B cell (primary cell): ENCODE measurements around the gene ASCL2. TPM values are rescaled to one million over a fixed set of nuclear protein-coding genes. Genes with fewer than 3 reads are reported as not detected.

Experiments used
- ATAC-seq: fragments of 200-7000 bp; cut with Tn5 transposase; one replicate; pipeline ENCODE4 v1.10.0; 2021; ENCODE audit warnings: low read depth, mild to moderate bottlenecking, moderate number of reproducible peaks, moderate library complexity
- CTCF ChIA-PET: fragments of 350-600 bp; sonication (Branson Sonifier 250); formaldehyde crosslinking; loops from one replicate; lab custom pipeline; 2021; ENCODE audit warnings: antibody characterized with exemption, inconsistent platforms; lab: Charles Lee
- POLR2A ChIA-PET: fragments of 350-600 bp; sonication (Branson Sonifier 250); formaldehyde crosslinking; loops from one replicate; lab custom pipeline; 2021; ENCODE audit warnings: antibody characterized with exemption; lab: Charles Lee
- DNase-seq: peaks from one replicate; pipeline ENCODE4 v3.0.0; 2013
- H2AFZ ChIP-seq: 2 replicates; pipeline ENCODE4 v1.6.1; 2012; ENCODE audit warnings: mild to moderate bottlenecking, low read depth, low read length; ENCODE audit not compliant: insufficient read depth, poor library complexity, severe bottlenecking
- H3K27ac ChIP-seq, 2 donors: 1 replicate in 1 of 2; 2 replicates in 1 of 2; pipeline ENCODE4 v1.5.1; 2012 to 2013; ENCODE audit warnings: low read length in 2 of 2, mild to moderate bottlenecking in 2 of 2, moderate library complexity in 1 of 2
- H3K27me3 ChIP-seq, 4 experiments: fragments of 200-600 bp in 1 of 4; sonication (generic) in 1 of 4; replicated peaks in 1 of 4; 1 replicate in 2 of 4; 2 replicates in 2 of 4; pipeline versions ENCODE4 v1.6.1 to v1.7.0; 2013 to 2016; ENCODE audit warnings: low read length in 3 of 4, mild to moderate bottlenecking in 2 of 4, mixed read lengths in 1 of 4, moderate library complexity in 1 of 4; ENCODE audit not compliant: insufficient read depth in 4 of 4, control insufficient read depth in 3 of 4; ENCODE audit errors: control extremely low read depth in 1 of 4
- H3K36me3 ChIP-seq, 2 experiments: replicated peaks in 1 of 2; 1 replicate in 1 of 2; 2 replicates in 1 of 2; pipeline versions ENCODE4 v1.6.1 to v1.7.1; 2013; ENCODE audit warnings: low read length in 1 of 2; ENCODE audit not compliant: insufficient read depth in 2 of 2, control insufficient read depth in 1 of 2; ENCODE audit errors: control extremely low read depth in 1 of 2, extremely low read depth in 1 of 2
- H3K4me1 ChIP-seq, 2 donors: fragments of 200-600 bp in 1 of 2; sonication (generic) in 1 of 2; 1 replicate in 1 of 2; 2 replicates in 1 of 2; pipeline versions ENCODE4 v1.5.1 to v1.6.1; 2013 to 2017; ENCODE audit warnings: low read length in 2 of 2; ENCODE audit not compliant: control insufficient read depth in 2 of 2, insufficient read depth in 2 of 2
- H3K4me2 ChIP-seq: replicated peaks from 2 replicates; pipeline ENCODE3; 2012; ENCODE audit warnings: mild to moderate bottlenecking, low read depth, low read length; ENCODE audit not compliant: poor library complexity, severe bottlenecking
- H3K4me3 ChIP-seq, 5 experiments: fragments of 200-600 bp in 1 of 5; sonication (generic) in 1 of 5; 1 replicate in 3 of 5; 2 replicates in 2 of 5; pipeline versions ENCODE4 v1.5.1 to v1.7.0; 2011 to 2016; ENCODE audit warnings: low read length in 4 of 5, mild to moderate bottlenecking in 4 of 5, low read depth in 2 of 5, control low read depth in 1 of 5, moderate library complexity in 1 of 5; ENCODE audit not compliant: insufficient read depth in 1 of 5; ENCODE audit errors: control extremely low read depth in 1 of 5, extremely low read depth in 1 of 5
- H3K79me2 ChIP-seq: fragments of 200-600 bp; sonication (generic); one replicate; pipeline ENCODE4 v1.6.0; 2016; ENCODE audit warnings: low read length; ENCODE audit not compliant: control insufficient read depth, insufficient read depth
- H3K9ac ChIP-seq: fragments of 200-600 bp; sonication (generic); 2 replicates; pipeline ENCODE4 v1.6.1; 2017; ENCODE audit warnings: mild to moderate bottlenecking, low read length, moderate library complexity
- H3K9me3 ChIP-seq, 3 donors: one replicate each; pipeline versions ENCODE4 v1.6.1 to v1.7.1; 2013; ENCODE audit warnings: low read length in 2 of 3; ENCODE audit not compliant: control insufficient read depth in 2 of 3, insufficient read depth in 1 of 3; ENCODE audit errors: control extremely low read depth in 1 of 3
- H4K20me1 ChIP-seq: 2 replicates; pipeline ENCODE4 v1.6.0; 2012; ENCODE audit warnings: mild to moderate bottlenecking, low read length; ENCODE audit not compliant: insufficient read depth, control insufficient read depth, poor library complexity, severe bottlenecking
- H3K27ac Mint-ChIP-seq: one replicate; pipeline ENCODE4 v1.8.0; 2021; ENCODE audit warnings: mixed read lengths
- H3K27me3 Mint-ChIP-seq: one replicate; pipeline ENCODE4 v1.8.0; 2021; ENCODE audit warnings: mixed read lengths
- H3K4me1 Mint-ChIP-seq: one replicate; pipeline ENCODE4 v1.8.0; 2021; ENCODE audit warnings: mixed read lengths
- H3K4me3 Mint-ChIP-seq: one replicate; pipeline ENCODE4 v1.8.0; 2021; ENCODE audit warnings: mixed read lengths
- H3K9me3 Mint-ChIP-seq: one replicate; pipeline ENCODE4 v1.8.0; 2022; ENCODE audit warnings: mixed read lengths; ENCODE audit not compliant: insufficient read depth
- CTCF ChIP-seq: fragments of 200-600 bp; IDR thresholded peaks from one replicate; pipeline ENCODE4 v1.8.0; 2022; ENCODE audit warnings: antibody characterized with exemption, mild to moderate bottlenecking
- EZH2 ChIP-seq: IDR thresholded peaks from 2 replicates; pipeline ENCODE4 v1.6.1; 2012; ENCODE audit warnings: borderline replicate concordance, low read depth, mild to moderate bottlenecking, moderate library complexity, low read length; ENCODE audit not compliant: insufficient read depth, poor library complexity, severe bottlenecking
- WGBS: methylation state at CpG from one replicate; pipeline ENCODE4 v1.1.5; 2013; ENCODE audit warnings: missing lambda C conversion rate; ENCODE audit not compliant: insufficient coverage; 5-methylcytosine and 5-hydroxymethylcytosine counted together
- intact Hi-C: fragments of 100-400 bp; cut with micrococcal nuclease; formaldehyde crosslinking; loops from one replicate; pipeline ENCODE4 v1.10.0; 2022
- polyA plus RNA-seq: library from polyadenylated mRNA; depleted of rRNA; stranded (reverse); fragments of >200 nt; gene quantifications from 2 replicates; pipeline ENCODE4 v1.2.3, GENCODE V29; 2012
- total RNA-seq, 2 donors: library from RNA; stranded (reverse); fragments of 120-200 nt in 1 of 2; gene quantifications; 1 replicate in 1 of 2; 2 replicates in 1 of 2; pipeline versions ENCODE4 v1.2.3 to v1.2.4, GENCODE V29; 2013 to 2022

The ASCL2 gene
- total and polyA plus RNA-seq, 2 donors (not counting 1 experiment from before 2014, with no cell fraction given), result 2.1 to 2.2 TPM

DNA sequence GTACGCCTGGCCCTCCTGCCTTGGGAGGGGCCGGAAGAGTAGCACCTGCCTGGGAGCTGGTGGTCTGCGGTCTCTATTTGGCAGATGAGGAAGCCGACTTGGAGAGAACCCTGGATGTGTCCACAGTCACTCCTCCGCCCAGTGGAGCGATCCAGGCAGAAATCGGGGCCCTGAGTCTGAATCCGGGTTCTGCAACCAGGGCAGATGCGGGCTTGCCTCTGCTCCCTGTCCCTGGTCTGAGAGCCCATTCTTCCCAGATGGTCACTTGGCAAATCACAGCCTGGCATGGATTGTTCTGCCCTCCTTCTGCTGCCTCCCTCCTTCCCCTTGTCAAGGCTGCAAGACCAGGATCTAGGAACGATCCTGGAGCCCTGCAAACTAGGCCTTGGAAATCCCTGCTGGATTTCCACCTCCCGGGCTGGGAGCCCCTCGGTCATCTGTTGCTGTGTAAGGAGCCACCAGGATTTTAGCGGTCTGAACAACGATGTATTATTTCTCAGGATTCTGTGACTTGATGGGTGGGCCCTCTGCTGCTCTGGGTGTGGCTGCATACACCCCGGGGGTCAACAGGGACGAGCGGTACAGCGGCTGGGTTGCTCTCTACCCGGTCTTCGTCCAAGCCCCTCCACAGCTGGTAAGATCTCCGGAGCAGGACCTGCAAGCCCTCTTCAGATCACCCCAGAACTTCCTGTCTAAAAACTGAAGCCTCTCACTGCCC is 2.0 kb upstream of the ASCL2 start:
- no peak for ATAC-seq
- H3K27ac Mint-ChIP-seq, result no peak overlapping the region
- WGBS, result 97% methylated on average over 20 of the region's 21 CpGs
- peak overlapping the region; percentile 56 for H3K4me3 Mint-ChIP-seq
- H2AFZ ChIP-seq, result no peak overlapping the region
- peaks cover 0 to 17% (median 0%) of the 10 kb centered on the region in 3 donors for H3K9me3 ChIP-seq
- CTCF ChIA-PET, result interaction anchor here (1.6 kb wide), 1 partner anchor 29 kb away, joined by 4 read pairs; the partner anchor contains the start of genes C11orf21 and TSPAN32
- no peaks in the 10 kb centered on the region for H4K20me1 ChIP-seq
- peaks cover 2% of the 10 kb centered on the region for H3K27me3 Mint-ChIP-seq
- no peak overlapping the region for H3K4me3 ChIP-seq
- no peak overlapping the region for H3K27ac ChIP-seq
- peaks cover 21% of the 10 kb centered on the region for H3K4me1 Mint-ChIP-seq
- no peak overlapping the region for H3K9ac ChIP-seq
- peaks cover 0 to 47% (median 9%) of the 10 kb centered on the region in 4 experiments for H3K27me3 ChIP-seq
- H3K4me1 ChIP-seq, result peaks cover 16 to 25% of the 10 kb centered on the region in 2 donors
- intact Hi-C loops, result no loop called here
- H3K79me2 ChIP-seq, result no peaks in the 10 kb centered on the region
- no peaks in the 10 kb centered on the region for H3K36me3 ChIP-seq
- no peaks in the 10 kb centered on the region for H3K9me3 Mint-ChIP-seq
- POLR2A ChIA-PET, result no interaction called here
- DNase-seq, result no peak
- TF ChIP-seq EZH2 (no peak), CTCF (no peak)
- H3K4me2 ChIP-seq, result no peak overlapping the region
